ENCODE results near the gene RREB1.
A peak's percentile ranks its signal among the peaks of the same experiment; 100 is the strongest.

Gene RREB1

DNA sequence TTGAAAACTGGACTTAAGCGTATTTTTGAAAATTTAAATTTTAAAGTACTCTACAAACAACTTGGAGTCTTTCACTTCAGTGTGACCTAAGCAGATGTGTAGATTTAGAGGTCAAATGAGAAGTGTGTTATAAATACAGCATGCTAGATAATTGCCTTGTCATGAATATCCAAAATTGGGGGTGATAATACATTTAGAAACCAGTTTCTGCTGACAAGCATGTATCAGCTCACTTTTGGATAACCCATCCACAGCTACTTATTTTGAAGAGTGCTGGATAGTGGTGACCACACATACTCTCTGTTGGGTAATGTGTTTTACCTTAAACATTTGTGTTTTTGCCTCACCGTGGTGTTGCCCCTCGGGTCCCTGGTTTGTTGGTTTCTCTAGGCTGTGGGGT, 14.9 kb downstream of the RREB1 start:
- no peak for DNase-seq (ENCODE audit: low spot score)

DNA sequence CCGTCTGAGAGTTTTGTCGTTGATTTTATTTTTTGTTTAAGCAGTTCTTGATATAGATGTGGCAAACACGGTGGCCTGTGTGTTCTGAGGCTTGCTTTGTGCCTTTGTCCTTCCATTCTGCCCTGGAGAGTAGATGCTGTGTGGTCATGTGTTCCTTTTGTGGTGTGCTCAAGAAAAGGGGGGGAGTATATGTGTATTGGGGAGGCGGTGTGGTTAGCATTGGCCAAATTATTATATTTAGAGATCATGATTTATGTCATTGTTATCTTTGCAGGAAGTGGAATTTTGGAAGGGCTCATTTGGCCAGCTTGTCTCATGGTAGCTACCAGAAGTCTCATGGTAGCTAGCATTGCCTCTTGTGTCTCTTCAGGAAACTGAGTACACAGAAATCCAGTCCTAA, 16.4 kb downstream of the RREB1 start:
- no peak for DNase-seq (ENCODE audit: low spot score)

DNA sequence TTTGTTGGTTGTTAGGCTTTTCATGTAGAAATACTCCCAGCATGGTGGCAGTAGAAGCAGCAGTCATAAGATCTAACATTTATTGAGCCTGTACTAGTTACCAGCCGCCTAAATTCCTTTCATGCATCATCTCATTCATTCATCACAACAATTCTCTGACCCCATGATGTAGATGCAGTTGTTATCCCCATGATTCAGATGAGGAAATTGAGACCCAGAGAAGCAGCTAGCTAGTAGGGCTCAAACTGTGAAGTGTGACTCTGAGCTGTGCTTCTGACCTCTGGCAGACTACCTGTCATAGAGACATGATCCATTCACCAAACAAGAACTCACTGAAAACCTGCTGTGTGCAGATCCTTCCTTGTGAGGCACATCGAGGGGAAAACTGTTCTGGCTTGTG, 16.9 kb downstream of the RREB1 start:
- no peak for DNase-seq (ENCODE audit: low spot score)

DNA sequence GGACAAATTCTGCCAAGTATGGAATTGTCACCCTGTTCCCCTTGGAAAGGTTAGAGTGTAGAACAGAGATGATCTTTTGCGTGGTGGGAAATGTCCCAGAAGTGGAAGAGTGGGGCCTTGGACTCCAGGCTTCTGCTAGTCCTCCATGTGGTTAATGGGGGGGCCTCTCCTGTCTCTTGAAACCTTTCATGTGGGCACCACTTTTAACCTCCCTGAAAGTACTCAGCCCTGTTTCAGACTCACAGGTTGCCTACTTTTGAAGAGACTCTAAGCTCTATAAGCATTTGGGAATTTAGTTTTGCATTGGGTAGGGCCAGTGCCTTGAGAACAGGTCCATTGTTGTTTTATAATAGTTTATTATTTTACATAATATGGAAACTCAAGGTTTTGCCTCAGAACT, 17.5 kb downstream of the RREB1 start:
- no peak for DNase-seq (ENCODE audit: low spot score)

DNA sequence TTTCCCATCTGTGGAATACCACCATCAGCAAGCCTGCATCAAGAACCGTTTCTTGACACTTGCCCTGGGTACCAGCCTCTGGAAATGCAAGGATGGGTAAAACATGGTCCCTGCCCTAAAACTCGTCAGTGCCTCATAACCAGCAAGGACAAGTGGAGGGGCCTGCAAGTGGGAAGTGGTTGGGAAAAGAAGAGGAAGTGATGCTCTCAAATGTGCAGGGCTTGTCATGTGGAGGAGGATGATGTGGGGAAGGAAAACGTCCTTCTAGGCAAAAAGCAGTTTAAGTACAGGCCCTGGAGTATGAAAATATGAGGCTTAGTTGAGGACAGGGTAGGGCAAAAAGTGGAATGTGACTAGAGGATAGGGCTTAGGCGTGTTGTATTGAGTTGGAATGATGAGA, 19.0 kb downstream of the RREB1 start:
- no peak for DNase-seq (ENCODE audit: low spot score)

DNA sequence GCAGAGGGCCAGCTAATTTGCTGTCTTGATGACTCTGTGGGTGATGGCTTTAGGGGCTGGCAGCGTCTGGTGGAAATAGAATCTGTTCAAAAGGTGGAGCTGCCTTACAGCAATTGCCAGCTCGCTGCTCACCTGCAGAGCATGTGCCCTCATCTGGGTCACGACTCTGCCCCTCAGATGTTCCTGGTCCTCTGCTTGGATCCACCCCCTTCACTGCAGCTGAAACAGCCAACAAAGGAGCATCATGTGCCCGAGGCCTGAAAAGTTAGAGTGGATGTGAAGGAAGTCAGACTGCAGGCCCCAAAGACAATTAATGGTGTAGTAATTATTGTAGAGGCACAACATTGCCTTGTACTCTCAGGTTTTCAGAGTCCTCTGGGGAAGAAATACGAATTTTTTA, 19.9 kb downstream of the RREB1 start:
- DNase-seq (ENCODE audit: low spot score) = no peak

DNA sequence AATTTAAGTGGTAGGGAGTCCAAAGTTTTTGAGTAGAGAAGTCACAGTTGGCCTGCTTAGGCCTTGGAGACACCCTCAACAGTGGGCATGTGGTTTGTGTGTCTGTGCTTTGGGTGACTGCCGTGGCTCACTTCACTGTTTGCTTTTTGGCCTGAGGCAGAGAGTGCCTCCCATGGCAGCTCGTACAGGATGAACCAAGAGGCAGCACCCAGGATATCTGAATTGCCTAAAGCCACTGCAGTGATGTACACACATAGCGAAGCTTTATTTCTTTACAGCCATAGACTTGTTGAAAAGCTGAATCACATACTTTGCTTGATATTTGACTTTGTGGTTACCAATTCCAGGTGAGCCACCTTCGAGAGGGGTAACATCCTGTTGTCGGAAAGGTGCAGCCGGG, 21.6 kb downstream of the RREB1 start:
- DNase-seq (ENCODE audit: low spot score) = no peak

DNA sequence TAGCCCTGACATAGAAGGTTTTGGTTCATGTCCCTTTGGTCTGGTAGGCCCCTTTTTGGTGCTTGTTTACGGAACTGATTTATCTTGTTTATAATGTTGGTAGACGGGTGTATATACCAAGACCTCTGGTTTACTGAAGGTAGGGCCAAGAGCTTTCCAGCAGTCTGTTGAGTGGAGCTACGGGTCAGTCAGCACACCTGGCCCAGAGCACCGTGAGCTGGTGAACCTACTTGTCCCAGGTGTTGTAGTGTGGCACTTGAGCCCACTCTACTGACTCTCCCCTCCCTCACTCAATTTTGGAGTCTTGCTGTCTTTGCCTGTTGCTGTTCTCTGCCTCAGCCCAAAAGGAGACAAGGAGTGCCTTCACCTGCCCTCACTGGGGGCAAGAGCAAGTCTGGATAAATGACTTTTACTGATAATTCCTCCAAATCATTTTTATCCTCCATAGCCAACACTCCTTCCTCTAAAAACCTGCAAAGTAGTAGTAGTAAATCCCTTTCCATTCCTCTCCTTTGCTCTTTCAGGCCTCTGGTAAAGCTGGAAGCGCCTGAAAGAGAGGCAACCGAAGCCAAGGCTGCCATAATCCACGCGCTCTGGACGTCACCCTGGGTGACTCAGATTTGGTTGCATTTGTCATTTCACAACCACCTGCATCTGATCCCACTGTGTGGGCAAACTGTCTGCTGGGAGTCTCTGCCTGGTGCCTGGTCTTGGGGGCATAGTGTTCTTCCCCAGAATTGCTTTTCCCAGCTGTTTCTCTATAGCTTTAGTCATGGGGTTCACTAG, 22.2 kb downstream of the RREB1 start:
- DNase-seq (ENCODE audit: low spot score) = peak; percentile 73

DNA sequence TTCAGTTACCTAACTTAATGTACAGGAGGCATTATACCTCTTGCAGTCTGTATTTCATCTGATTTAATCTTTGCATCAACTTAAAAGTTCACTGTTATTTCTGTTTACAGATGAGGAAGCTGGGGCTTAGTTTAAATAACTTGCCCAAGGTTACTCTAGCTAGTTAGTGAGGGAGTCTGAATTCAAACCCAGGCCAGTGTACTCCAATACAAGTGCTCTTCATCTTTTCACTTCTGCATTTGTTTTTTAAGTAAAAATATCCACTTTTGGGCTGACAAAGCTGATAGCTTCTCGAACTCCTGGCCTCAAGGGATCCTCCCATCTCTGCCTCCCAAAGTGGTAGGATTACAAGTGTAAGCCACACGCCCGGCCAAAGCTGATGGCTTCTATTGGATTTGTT, 23.6 kb downstream of the RREB1 start:
- DNase-seq (ENCODE audit: low spot score) = no peak

DNA sequence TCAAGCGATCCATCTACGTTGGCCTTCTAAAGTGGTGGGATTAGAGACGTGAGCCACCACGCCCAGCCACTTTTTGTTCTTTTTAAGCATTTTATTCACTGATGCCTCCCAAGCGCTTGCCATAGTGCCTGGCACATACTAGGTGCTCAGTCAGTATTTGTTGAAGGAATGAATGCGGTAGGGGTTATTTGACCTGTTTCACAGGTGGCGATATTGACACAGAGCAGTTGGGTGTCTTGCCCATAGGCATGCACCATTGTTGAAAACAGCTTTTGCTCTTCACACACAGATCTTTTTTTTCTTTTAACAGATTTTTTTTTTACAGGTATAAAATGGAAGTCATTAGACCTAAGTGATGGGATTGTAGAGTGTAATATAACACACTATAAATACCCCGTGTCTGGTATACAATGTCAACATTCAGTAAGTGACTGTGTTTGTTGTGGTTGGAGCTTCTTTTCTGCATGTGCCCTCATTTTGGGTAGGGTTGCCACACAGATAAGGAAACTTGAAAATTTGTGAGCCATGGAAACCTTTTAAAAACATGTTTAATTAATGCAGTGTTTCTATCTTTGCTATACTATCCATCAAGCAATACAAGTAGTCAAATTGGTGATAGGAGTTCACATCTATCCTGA, 24.8 kb downstream of the RREB1 start:
- DNase-seq (ENCODE audit: low spot score) = no peak

DNA sequence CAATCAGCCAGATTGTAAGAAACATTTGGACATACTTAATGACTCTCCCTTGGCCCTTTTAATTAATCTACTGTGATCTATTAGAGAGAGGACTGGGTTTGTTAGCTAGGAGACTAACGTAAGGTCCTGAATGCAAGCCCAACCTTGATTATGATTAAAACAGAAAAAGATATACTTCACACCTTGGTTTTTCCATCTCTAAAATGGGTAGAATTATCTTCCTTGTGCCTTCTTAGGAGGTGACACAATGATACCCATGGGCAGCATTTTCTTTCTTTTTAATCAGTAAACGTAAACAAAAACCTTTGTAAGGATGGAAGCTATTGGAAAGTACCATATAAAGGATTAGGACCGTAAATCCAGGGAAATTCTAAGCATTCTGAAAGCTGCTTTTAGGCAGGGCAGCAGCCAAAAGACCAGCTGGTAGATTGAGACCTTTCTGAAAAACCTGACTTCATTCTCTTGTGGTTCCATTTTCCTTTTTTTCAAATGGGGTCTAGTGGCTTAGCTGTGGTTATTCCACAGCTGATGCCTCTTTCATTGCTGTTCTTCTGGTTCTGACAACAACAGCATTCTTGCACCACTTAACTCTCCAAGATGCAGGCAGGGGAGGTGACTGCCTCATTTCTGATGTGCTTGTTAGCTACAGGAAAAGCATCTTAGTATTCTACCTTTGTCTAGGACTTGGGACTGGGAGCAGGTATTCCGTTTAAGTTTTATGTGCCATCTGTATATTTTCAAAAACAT, 27.4 kb downstream of the RREB1 start:
- DNase-seq (ENCODE audit: low spot score) = no peak

DNA sequence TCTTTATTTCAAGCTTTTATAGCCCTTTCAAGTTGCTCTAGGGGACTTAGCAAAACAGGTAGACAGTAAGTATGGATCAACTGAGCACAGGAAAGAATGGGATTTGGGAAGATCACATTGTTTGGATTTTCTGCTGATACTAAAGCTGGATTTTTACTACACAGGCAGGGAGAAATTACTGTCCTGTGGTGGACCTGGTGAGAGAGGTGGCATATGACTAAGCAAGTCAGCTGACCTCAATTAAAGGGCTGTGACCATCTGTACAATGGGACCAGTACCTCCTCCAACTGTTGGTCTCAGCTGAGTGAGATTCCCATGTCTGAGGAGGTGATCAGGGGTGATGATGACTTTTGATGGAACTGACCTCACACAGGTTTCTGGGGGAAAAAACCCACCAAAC, 28.0 kb downstream of the RREB1 start:
- DNase-seq (ENCODE audit: low spot score) = no peak

DNA sequence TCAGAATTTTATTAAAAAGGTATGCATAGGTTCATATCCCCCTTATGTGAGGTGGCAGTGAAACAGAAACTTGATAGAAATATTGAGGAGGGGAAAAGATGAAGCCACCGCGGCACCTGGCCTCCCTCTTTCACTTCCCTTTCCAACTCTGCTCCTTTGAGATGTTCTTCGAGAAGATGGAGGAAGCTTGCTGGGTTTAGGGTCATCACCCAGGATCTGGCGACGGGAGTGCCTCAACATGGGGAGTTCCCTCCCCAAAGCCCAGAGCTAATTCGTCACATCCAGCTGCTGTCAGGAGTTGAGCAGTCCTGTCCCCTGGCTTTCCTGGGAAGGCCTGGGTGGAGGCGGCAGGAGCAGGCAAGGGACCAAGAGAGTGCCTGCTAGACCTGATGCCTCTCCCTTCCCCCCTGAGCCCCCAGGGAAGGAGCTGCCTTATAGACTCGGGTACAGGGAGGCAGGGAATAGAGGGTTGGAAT, 29.1 kb downstream of the RREB1 start:
- DNase-seq (ENCODE audit: low spot score) = no peak

DNA sequence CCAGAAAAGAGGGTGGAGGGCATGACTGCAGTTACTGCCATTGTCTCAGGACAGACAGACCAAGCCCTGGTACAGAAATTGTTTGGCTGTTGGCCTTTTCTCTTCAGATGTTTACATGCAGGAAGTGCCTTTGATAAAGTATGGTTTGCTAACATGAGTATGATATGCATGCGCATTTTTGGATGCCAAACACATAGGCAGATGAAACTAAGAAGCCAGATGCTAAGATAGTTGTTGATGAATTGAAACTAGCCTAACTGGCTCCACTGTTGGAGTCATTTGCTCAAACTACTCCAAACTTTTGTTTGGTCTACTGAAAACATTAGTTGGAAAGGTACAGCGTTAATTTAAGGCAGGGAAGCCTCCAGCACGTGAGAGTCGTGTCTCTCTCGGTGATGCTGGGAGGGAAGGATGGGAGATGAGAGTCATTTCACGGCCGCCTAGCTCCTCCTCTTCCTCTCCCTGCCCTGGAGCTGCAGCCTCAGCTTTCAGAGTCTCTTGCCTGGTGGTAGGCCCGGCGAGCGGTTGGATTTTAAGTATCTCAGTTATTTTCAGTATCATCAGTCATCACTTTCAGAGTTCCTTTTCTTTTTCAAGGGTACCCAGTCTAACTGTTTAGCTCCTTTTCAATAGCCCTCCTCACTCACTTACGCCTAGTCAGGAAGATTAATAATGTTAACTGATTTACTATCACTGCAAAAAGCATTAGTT, 29.7 kb downstream of the RREB1 start:
- DNase-seq (ENCODE audit: low spot score) = peak; percentile 75

DNA sequence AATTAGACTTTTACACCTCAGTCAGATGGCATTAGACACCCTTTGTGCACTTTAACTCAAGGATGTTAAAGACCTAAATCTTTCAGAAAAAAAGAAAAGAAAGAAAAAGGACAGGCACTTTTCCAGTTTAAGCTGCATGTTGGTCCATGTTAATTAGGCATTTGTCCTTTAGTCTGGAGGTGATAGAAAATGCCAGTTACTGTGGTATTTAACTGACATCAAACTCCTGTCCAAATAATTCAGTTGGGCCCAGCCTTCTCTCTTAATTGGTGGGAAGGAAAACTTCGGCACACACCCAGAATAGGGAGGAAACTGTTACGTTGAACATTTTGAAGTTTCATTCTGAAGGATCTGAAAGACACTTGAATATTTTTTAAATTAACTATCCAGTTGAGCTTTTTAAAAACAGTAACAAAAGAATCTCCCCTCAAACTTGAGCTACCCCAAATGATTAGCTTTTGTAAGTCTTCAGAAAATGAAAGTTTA, 30.3 kb downstream of the RREB1 start:
- DNase-seq (ENCODE audit: low spot score) = no peak

DNA sequence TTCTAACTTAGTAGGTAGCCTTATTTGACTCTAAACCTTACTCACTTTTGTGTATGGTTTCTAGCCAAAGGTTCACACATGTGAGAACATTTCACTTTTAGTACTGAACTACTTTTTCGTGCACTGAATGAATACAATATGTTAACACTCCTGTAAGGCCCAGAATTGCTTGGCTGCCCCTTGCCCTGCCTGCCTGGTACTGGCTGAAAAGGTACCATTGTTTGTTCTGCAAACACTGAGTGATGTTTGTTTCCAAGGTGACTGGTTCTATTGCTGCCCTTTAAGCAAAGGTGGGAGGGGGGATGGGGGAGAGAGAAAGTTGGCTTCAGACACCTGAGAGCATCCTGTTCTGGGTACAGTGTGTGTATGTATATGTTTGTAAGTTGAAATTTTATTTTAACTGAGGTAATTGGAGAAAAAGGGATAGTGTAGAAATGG, 31.2 kb downstream of the RREB1 start:
- DNase-seq (ENCODE audit: low spot score) = no peak

DNA sequence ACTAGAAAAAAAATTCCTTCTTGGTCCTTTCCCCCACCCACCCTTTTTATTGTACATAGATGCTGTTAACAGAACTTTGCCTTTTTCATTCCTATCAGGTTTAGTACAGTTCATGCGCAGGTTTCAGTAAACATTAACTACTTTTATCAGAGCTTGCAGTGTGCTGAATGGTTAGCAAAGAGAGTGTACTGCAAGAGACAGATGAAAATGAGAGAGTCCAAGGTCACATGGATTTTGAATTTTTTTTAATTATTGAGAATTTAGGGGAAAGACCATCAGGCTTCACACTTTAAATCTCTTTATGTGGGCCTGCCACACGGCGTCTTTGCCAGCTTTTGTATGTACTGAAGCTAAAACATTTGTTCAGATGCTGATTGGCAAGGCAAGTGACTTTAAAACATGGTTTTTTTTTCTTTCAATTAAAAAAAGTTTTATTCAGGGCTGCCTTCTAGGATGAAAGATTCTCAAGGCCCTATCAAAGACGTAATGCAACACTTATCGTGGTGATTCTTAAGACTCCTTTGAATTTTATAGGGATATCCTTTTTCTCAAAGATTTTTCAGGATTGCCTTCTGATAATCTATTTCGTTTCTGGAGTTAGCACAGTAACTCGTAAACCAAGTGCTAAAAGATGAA, 32.2 kb downstream of the RREB1 start:
- DNase-seq (ENCODE audit: low spot score) = no peak

DNA sequence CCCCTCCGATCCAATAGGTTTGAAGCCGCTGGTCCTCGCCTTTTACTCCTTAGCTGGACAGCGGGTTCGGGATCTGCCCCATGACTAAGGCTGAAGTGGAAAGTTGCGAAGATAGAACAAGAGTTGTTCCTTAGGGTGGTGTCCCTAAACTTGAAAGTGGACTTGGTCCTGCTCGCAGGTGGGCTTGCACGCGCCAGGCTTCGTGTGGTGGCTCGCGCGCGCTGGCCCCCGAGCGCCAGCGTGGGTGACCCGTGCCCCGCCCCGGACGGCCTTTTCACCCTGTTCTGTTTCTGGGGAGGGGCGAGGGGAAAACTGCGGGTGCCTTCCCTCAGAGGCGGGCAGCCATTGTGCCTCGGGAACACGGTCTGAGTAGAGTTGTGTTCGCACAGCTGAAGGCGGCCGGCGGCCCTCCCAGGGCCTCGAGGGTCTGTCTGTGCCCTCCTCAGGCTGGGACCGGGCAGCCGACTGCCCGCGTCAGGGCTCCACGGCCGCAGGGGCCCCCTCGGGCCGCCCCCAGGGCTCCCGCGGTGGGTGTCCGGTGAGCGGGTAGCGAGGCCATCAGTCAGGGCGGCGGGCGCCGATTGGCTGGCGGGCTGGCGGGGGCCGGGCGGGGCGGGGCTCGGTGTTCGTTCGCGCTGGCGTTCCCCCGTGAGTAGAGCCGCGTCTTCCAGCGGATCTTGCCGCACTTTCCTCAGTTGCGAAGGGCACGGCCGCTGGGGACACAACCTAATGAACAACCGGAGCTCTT, 33.0 kb downstream of the RREB1 start:
- peak; percentile 96 for DNase-seq (ENCODE audit: low spot score)

DNA sequence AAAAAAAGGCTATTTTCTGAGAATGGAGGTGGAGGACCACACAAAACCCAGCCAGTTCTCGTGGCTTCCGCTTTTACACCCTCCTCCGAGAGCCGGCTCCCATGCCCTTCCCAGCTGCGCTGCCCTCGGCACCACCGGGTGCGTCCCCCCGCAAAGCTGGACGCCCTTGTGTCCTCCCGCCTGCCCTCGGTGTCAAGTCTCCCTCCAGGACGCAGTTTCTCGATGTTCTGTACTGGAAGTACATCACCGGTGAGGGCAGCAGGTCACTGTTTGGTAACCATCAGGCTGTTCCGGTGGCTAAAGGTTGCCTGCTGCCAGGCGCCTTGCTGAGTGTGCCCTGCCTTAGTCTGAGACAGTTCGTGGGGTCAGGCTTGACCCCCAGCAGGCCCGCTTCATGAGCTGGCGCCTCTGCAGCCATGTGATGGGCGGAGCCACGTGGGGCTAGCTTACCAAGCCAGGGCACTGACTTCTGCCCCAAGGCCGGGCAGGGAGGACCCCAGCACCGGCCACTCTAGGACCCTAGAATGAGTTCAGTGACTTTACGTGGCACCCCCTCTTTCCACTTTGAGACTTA, 34.6 kb downstream of the RREB1 start:
- no peak for DNase-seq (ENCODE audit: low spot score)

DNA sequence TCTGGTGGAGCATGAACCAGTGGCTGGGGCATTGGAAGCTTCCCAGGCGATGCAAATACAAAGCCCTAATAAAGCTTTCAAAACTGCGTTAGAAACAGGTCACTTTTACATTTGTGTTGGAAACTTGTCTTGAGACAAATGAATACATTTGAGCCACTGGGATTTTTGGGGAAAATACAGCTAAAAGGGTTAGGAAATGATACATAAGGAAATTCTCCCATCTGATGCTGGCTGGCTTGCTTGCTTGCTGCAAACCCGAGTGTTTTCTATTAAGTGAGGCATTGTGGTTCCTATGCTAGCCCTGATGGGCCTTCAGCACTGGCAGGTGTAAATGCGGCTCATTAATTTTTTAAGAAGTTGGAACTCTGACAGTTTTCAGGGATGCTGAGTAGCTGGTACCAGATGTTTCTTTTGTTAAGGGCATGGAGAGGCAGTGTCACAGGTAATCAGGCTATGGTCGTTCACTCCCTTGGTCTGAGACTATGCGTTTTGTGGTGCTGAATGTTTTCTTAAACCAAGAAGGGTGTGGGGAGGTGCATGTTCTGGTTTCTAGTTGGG, 35.2 kb downstream of the RREB1 start:
- DNase-seq (ENCODE audit: low spot score) = no peak
